Measurements from ENCODE around the gene GRIN3B.
A peak's percentile ranks its signal among the peaks of the same experiment; 100 is the strongest.

The GRIN3B gene

DNA sequence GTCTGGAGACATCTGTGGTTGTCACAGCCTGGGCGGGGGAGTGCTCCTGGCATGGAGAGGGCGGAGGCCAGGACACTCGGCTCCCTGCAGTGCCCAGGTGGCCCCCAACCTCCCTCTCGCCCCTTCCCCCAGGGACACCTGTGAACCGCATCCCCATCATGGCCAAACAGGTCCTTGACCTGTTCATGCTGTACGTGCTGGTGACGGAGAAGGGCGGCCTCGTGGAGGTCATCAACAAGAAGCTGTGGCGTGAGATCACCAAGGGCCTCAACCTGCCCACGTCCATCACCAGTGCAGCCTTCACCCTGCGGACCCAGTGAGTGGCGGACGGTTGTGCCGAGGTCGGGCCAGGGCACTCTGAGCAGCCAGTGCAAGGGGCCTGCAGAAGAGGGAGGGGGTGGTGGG is 36.1 kb upstream of the GRIN3B start:
- DNase-seq (ENCODE audit: low spot score), result no peak

DNA sequence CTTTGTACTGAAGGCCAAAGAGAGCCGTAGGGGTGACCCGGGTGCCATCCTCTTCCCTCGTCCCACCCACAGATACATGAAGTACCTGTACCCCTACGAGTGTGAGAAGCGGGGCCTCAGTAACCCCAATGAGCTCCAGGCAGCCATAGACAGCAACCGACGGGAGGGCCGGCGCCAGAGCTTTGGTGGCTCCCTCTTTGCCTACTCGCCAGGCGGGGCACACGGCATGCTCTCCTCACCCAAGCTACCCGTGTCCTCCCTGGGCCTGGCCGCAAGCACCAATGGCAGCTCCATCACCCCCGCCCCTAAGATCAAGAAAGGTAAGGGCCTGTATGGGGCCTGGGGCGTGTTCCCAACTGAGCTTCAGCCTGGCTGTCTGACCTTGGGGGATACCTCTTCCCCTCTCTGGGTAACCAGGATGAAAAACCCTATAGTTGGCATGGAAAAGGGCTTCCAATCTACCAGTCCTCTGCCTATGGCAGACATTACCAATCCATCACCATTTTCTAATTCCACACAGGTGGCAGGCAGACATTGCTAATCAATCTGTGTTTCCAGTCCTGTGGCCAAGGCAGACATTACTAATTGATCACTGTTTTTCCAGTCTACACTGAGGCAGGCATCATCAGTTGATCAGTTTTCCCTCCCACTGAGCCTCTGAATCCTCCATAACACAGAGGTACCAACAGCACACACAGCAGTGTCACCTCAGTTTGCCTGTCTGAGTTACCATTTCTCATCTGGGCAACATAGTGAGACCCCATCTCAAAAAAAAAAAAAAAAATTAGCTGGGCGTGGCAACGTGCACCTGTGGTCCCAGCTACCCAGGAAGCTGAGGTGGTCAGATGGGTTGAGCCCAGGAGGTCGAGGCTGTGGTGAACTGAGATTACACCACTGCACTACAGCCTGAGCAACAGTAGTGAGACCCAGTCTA is 35.2 kb upstream of the GRIN3B start:
- no peak for DNase-seq (ENCODE audit: low spot score)

DNA sequence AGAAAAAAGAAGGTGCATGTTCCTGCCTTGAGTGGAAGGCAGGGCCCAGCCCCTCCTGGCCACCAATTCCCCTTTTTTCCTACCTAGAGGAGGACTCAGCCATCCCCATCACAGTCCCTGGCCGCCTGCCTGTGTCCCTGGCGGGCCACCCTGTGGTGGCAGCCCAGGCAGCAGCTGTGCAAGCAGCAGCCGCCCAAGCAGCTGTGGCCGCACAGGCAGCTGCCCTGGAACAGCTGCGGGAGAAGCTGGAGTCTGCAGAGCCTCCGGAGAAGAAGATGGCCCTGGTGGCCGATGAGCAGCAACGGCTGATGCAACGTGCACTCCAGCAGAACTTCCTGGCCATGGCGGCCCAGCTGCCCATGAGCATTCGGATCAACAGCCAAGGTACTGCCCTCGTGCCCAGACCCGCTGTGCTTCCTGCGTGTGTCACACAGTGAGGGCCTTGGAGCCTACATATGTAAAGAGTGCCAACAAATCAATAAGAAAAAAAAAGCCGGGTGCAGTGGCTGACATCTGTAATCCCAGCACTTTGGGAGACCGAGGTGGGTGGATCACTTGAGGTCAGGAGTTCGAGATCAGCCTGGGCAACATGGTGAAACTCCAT is 33.6 kb upstream of the GRIN3B start:
- DNase-seq (ENCODE audit: low spot score), result no peak

DNA sequence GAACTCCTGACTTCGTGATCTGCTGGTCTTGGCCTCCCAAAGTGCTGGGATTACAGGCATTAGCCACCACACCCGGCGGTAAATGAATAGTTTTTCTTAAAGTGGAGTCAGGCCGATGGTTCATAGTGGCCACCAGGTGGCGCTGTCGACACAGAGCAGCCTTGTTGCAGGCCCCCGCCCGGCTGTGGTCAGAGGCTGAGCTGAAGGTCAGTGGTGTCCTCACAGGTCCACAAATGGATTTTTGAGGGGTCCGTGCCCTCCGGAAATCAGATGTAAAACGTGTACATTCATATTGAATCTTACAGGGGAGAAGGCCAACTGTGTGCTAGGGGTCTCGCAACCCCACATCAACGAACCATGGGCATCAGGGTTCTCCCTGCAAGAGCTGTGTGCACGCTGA is 29.5 kb upstream of the GRIN3B start:
- DNase-seq (ENCODE audit: low spot score), result no peak

DNA sequence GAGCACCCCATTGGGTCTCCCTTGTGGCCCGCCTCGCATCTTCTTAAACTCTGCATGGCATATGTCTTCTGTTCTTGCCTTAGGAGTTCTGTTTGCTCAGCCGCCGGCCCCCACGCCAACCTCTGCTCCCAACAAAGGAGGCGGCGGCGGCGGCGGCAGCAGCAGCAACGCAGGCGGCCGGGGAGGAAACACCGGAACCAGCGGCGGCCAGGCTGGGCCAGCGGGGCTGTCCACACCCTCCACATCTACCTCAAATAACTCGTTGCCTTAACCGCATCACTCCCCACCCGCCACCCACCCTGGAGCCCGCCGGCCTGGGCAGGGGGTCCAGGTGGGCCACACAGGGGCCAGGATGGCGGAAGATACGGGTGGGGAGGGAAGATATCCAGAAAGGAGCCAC is 28.4 kb upstream of the GRIN3B start:
- DNase-seq (ENCODE audit: low spot score), result no peak

DNA sequence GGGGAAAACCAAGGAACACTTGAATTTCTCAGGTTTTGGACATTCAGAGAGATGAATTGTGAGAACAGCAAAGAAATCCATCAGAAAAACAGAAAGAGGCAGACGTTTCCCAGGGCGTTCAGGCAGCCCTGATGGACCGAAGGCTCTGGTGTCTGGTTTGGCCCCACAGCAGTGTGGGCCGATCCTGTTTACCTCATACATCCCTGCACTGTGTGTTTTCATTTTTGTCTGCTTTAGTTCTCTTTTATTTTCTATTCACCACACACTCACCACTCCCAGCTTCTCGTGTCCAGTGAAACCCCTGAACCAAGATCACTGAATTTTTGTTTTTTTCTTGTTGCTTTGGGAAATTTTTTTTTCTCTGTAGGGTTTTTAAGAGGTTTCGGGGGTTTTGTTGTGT is 27.9 kb upstream of the GRIN3B start:
- DNase-seq (ENCODE audit: low spot score), result no peak

DNA sequence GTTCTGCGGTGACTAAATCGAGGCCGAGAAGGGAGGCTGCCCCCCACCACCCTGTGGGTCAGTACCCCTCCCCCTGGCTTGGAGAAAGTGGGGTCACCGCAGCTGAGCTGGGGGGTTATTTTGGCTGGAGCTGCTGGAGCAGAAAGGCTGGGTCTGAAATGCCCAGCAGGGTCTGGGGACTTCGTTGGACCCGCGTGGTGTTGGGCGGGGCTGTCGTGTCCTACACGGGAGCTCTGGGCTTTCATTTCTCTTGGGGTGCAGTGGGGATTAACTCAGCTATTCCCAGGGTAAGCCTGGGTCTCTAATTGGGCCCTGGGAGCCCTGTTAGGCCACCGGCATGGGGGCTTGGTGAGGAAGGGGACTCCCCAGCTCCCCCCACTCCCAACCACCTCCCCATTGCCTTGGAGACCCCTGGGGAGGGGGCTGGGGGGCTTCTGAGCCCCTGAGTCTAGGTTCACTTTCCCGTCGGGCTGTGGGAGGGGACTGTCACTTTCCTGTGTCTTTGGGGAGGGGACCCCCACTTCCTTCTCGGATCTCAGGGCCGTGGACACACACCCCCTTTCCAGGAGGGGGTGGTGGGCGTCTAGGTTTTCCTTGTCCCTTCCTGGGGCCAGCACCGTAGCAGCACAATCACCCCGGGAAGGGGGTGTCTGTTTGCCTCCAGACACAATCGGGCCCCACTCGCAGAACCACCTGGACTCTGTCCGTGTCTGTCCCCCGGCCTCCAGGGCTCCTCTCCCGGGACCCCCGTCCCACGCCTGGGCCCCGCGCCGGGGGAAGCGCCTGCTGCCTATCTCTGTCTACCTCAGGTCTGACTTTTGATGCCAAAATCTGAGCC is 26.3 kb upstream of the GRIN3B start:
- DNase-seq (ENCODE audit: low spot score), result no peak

DNA sequence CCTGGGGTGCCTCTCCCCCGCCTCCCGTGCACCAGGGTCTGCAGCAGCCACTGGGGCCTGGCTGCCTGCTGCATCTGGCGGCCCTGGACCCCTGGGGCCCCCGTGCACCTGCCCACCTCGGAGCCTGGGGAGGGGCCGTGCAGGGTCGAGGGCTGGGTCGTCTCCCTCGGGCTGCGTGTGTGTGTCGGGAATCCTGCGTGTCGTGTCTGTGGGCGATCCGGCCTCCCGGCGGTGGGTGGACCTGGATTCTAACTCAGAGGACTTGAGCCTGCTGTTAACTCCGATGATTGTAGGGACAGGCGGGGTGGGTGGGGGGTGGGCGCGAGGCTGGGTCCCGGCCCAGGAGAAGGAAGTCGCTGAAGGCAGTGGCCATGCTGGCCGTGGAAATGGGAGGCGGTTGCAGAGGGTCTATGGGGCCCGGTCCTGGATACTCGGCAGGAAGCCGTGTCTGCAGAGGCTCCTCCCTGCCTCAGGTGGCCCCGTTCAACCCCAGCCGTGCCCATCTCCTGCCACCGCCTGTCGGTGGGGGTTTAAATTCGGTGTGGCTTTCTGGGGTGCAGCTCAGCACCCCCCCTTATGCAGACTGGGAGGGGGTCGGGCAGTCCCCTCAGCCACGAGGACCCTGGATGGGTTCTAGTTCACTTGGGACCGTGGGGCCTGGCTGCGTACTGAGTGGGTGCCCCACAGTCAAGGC is 25.5 kb upstream of the GRIN3B start:
- no peak for DNase-seq (ENCODE audit: low spot score)

DNA sequence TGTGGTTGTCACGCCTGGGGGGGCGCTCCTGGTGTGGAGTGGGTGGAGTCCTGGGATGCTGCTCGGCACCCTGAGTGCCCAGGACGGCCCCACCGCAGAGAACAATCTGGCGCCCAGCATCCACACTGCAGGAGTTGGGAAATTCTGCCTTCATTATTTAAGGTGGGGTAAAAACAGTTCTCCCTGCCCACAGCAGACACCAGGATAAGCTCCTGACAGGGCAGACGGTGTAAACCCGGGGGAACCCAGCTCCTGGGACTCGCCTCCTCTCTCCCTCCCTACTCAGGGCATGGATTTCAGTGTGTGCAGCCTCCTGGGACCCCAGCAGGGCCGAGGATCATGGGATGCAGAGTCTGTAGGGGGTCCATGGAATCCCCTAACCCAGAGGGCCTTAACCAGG is 23.7 kb upstream of the GRIN3B start:
- no peak for DNase-seq (ENCODE audit: low spot score)

DNA sequence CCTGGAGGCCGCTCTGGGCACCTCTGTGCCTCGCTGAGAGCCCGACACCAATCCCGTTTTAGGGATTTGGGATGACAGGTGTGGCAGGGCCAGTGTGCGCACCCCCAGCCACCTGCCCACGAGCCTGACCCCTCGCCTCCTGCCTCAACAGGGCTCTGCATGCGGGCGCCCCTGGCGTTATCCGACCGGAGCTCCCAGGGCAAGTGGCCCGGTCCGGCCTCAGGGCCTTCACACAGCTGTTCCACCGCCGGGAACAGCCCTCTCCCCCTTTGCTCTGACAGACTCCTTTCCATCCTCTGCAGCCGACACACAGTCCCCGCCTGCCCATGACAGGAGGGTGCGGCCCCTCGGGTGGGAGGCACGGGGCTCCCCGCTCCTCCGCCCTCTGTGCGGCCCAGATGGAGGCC is 23.2 kb upstream of the GRIN3B start:
- DNase-seq (ENCODE audit: low spot score), result no peak

DNA sequence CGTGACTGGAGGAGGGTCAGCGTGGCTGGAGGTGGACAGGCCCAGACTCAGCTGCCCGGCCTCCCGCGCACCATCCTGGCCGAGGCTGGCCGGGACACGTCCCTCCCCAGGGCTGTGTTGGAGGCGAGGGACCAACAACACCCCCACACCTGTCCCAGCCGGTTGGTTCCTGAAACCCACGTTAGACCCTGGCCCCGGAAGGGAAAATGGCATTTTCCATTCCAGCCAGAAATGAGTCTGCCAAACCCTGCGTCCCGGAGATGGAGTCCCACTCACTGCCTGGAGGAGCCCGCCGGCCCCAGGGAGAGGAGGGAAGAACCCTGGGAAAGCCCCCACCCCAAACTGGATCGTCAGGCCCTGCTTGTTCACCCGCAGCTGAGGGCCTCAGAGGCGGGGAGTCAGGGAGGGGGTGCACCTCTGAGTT is 20.9 kb upstream of the GRIN3B start:
- DNase-seq (ENCODE audit: low spot score), result no peak

DNA sequence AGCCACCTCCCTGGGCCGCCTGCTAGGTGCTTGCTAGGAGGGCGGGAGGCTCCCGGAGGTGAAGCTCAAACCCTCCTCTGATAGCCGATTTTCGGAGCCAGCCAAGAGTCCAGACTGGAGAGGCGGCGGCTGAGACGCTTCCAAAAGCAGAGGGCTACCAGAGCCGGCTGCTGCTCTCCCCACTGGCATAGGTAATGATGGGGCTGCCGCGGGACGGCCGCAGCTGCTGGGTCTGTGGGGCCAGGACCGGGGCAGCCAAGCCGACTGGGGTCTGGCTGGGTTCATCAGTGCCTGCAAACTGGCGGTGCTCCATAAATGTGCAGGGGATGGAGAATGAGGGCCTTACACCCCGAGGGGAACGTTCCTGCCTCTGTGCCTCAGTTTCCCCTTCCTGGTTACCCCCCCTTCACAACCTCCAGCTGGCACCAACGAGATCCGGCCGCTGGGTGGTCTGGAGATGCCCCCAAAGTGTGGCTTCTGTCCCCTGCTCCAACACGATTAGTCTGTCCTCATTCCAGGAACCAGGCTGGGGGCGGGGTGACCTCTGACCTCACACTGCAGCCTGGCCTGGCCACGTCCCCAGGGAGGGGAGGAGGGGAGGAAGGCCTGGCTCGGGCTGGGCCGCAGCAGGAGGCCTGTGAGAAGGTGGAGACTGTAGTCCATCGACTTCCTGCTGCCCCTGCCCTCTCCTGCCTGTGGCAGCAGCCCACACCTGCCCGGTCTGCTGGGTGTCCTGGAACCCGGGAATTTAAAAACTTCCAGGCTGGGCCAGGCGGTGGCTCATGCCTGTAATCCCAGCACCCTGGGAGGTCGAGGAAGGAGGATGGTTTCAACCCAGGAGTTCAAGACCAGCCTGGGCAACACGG is 19.9 kb upstream of the GRIN3B start:
- no peak for DNase-seq (ENCODE audit: low spot score)

DNA sequence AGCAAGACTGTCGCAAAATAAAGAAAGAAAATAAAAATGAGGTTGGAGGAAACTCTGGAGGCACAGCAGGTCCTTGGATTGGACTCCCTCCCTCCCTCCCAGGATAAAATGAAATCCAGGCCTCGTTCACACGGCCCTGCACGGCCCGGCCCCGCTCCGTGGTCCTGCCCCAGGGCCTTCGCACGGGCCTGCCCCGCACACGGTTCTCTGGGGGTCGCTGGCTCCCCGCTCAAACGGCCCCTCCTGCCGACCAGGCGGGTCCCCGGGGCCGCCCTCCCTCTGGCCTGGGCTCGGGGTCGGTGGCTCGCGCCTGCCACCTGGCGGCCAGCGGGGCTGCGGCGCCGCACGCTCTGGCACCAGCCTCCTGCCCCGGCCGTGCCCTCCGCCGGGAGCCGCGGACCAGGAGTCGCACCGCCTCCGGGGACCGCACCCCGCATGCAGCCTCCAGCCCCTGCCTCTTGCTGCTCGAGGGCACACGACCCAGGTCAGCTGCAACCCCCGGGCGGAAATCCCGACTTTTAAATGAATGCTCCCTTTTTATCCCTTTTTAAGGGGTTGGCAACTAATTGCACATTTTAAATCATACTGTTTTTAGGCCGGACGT is 17.6 kb upstream of the GRIN3B start:
- peak; percentile 63 for DNase-seq (ENCODE audit: low spot score)

DNA sequence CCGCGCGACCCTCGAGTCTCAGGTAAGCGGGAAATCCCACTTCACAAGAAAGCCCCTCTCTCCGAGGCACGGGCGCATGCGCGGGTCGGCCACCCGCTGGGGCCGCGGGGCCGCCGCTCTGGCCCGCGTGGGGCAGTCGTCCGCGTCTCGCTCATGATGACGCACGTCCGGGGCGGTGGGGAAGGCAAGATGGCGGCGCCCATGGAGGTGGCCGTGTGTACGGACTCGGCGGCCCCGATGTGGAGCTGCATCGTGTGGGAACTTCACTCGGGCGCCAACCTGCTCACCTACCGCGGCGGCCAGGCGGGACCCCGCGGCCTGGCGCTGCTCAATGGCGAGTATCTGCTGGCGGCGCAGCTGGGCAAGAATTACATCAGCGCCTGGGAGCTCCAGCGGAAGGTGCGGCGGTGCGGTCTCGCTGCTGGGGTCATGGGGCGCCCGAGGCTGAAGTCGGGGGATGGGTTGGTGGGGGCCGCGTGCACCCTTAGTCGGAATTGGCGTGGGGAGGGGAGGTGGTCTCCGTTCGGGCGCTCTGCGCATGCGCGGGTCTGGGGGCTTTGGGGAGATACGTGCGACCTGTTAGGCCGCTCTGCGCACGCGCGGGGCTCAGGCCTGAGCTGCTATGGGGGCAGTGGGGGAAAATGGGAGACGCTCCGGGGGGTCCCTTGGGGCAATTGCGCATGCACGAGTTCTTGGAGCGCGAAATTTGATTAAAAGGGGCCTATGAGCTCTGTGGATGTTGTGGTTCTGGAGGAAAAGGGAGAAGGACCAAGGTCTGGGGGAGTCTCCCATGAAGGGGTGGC is 15.9 kb upstream of the GRIN3B start, which contains the start of gene WDR18:
Gene WDR18, plus strand, starts transcription at position 181 of the 803 bp plus-strand sequence. Its CDS starts 9 bp downstream, at position 190.
- DNase-seq (ENCODE audit: low spot score), result peak; percentile 82

DNA sequence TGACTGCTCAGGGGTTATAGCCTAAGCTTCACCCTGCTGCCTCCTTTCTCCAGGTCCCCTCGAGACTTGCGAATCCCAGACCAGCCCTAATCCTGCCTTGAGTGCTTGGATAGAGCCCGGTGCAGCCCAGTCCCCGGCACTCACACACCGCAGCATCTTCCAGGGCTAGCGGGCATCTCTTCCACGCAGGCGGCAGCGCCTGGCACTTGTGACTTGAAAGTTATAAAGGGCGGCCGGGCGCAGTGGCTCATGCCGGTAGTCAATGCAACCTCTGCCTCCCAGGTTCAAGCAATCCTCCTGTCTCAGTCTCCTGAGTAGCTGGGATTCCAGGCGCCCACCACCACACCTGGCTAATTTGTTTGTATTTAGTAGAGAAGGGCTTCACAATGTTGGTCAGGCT is 14.1 kb upstream of the GRIN3B start:
- DNase-seq (ENCODE audit: low spot score), result no peak

DNA sequence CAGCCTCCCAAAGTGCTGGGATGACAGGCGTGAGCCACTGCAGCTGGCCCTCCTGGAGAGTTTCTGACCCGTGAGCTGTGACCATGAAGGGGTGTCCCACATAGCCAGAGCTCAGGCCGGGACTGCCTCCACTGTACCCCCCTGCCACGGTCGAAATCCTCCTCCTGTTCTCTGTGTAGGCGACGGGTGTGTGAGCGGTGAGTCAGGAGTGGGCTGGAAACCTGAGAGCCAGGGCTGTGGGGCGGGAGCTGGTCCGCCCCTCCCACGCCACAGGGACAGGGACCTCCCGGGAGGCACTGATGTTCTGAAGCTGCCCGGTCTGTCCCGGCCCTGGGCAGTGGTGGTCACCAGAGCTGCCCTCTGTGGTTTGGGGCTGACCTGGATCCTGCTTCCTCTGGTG is 12.1 kb upstream of the GRIN3B start:
- no peak for DNase-seq (ENCODE audit: low spot score)

DNA sequence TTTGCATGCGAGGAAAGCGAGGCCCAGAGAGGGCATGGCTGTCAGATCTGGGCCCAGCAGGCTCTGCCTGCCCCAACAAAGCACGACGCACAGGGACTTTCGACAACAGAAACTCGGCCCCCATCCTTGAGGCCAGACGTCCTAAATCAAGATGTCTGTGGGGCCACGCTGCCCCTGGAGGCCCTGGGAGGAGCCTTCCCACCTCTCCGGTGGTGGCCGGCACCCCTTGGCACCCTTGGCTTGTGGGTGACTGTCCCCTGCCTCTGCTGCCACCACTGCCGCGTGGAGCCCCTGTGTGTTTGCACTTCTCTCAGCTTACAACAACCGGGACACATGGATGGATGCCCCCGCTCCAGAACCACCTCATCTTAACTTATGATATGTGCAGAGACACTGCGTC is 11.7 kb upstream of the GRIN3B start:
- no peak for DNase-seq (ENCODE audit: low spot score)

DNA sequence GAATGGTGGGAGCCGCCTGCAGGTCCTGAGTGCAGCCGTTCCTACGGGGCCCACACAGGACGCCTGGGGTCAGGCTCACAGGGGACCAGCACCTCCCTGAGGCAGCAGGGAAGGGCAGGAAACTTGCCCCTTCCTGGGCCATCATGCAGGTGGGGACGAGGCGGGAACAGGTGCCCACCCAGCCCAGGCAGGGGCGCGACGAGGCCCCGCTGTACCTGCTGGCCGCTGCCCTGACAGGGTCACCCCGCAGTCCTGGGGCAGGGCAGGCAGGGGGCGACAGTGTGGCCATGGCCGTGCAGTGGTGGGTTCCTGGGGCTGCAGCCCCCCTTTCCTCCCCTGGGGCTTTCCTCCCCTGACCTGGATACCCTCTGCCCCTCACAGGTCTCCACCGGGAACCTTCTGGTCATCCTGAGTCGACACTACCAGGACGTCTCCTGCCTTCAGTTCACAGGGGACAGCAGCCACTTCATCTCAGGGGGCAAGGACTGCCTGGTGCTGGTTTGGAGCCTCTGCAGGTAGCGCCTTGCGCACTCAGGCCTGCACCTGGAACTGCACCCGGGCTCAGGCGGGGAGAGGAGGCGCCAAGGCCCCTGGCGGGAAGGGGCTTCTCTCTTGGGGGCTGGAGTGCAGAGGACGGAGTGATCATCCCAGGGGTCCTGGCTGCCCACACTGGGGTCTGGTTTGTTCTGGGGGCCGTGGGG is 10.7 kb upstream of the GRIN3B start:
- DNase-seq (ENCODE audit: low spot score), result no peak

DNA sequence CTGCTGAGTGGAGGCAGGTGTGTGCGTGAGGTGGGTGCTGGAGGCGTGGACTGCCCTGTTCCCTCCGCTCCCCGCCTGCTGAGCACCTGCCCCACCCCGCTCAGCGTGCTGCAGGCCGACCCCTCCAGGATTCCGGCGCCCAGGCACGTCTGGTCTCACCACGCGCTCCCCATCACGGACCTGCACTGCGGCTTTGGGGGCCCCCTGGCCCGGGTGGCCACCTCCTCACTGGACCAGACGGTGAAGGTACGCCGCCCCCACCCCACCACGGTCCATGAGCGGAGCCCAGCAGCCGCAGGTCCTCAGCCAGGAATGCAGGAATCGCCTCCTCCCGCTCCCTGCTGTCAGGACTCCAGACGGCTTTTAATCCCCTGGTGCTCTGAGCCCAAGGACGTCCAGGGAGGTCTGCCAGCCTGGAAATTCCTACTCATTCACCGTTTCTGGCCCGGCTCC is 10.1 kb upstream of the GRIN3B start:
- no peak for DNase-seq (ENCODE audit: low spot score)
